EL (cell line): ENCODE data around the gene ARMC2.
"Not testable (repeated sequence)": the region's sequence is repeated elsewhere in the genome, so short reads cannot be mapped to it uniquely, and the experiment has no call there.

Experiments used
- DNase-seq: peaks from one replicate; pipeline ENCODE4 v3.0.0-alpha.2; 2016

Gene ARMC2

GRCh38 chr6:108957221-108957620 is 109.0 kb downstream of the ARMC2 start:
- DNase-seq, result no peak

- no peak for DNase-seq
Observed at GRCh38 chr6:108958900-108959770, 110.9 kb downstream of the ARMC2 start.

DNA sequence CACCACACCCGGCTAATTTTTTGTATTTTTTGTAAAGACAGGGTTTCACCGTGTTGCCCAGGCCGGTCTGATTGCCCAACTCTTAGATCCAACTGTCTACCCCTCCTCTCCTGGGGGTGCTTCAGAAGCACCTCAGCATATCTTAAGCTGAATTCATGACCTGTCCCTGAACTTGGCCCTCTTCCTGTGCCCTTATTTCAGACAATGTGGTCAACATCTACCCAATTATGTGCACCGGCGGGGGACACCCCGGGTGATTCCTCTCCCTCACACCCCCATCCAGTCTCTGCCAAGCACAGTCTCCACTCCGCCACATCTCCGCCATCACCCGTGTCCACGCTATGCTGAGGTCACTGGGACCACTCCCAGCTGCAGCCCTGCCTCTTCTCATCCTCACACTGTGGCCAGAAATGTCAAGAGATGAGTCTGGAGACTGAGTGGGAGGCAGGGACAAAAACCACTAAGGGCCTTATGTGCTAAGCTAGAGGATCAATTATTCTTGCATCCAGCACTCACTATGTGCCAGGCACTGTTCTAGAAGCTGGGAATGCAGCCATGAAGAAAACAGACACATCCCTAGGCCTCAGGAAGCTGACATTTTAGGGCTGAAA is 111.9 kb downstream of the ARMC2 start:
- DNase-seq, result no peak

- DNase-seq, result no peak
Observed at GRCh38 chr6:108960601-108961000, 112.4 kb downstream of the ARMC2 start.

- DNase-seq, result no peak
Observed at GRCh38 chr6:108961077-108961476, 112.9 kb downstream of the ARMC2 start.

- DNase-seq, result peak; percentile 66
Observed at GRCh38 chr6:108961985-108962384, 113.8 kb downstream of the ARMC2 start.

DNA sequence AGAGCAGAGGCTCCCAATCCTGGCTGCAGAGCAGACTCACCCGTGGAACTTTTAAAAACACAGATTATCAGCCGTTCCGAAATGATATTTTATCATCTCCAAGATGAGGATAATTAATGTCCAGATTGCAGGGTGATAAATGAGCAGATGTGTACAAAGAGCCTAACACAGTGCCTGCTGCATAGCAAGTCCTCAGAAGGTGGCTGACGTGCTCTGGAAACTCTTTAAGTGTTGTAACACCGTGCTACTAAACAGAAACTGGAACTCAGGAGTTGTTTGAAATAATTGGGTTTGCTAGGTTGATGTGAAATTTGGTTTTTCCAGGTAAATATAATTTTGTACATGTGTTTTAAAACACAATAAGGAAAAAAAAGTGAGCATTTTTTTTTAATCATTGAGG is 118.0 kb downstream of the ARMC2 start:
- DNase-seq, result no peak

GRCh38 chr6:108966855-108967755 is 118.9 kb downstream of the ARMC2 start:
- DNase-seq, result peak; percentile 70

- no peak for DNase-seq
Observed at GRCh38 chr6:108968325-108969316, 120.4 kb downstream of the ARMC2 start.

DNA sequence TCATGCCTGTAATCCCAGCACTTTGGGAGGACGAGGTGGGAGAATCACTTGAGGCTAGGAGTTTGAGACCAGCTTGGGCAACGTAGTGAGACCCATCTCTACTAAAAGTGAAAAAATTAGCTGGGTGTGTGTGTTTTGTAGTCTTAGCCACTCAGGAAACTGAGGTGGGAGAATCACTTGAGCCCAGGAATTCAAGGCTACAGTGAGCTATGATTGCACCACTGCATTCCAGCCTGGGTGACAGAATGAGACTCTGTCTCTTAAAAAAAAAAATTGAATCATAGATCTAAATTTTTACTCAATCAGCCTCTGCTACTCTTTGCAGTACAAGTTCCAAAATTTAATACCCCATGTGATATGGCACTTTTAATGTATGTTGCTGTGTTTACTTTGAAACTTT is 121.6 kb downstream of the ARMC2 start:
- peak; percentile 7 for DNase-seq

- no peak for DNase-seq
Observed at GRCh38 chr6:108974201-108974600, 126.0 kb downstream of the ARMC2 start.

DNA sequence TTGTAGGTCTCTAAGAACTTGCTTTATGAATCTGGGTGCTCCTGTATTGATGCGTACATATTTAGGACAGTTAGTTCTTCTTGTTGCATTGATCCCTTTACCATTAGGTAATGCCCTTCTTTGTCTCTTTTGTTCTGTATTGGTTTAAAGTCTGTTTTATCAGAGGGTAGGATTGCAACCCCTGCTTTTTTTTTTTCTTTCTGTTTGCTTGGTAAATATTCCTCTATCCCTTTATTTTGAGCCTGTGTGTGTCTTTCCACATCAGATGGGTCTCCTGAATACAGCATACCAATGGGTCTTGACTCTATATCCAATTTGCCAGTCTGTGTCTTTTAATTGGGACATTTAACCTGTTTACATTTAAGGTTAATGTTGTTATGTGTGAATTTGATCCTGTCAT is 130.4 kb downstream of the ARMC2 start:
- not testable (repeated sequence) for DNase-seq

- no peak for DNase-seq
Observed at GRCh38 chr6:108982154-108983113, 134.2 kb downstream of the ARMC2 start.

GRCh38 chr6:108983151-108983550 is 134.9 kb downstream of the ARMC2 start:
- no peak for DNase-seq

- no peak for DNase-seq
Observed at GRCh38 chr6:108985301-108985700, 137.1 kb downstream of the ARMC2 start.

DNA sequence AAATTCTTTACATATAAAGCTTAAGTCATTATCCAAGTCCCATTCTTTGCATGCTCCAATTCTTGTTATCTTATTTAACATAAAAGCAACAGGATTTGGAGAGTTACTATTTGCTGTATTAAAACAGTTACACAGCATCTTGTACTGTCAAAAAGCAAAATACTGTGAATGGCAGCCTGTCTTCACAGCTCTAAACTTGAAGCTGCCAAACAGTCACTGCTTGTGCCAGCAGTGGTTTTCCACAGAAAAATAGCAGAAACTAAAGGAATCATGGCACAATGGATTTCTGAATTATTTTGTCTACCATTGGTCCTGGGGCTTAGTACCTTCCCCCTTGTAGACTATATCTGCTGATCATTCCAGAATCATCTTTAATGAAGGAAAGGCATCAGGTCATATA is 138.9 kb downstream of the ARMC2 start:
- DNase-seq, result no peak

DNA sequence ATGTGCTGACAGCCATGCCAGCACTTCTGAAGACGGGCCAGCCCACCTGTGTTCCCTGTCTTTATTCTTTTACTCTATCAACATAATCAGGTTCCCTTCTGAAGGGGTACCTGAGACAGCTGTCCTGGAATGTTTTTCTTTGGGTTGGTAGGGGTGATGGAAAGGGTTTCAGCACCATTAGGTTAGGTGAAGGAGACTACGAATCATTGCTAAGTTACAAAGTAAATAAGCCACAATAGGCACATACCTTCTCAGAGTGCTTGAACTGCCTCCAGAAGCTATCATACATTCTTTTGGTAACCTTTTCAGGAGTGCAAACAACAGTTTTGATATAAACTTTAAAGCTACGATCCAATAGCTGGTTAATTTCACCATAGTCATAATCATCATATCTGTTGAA is 140.1 kb downstream of the ARMC2 start:
- DNase-seq, result no peak

DNA sequence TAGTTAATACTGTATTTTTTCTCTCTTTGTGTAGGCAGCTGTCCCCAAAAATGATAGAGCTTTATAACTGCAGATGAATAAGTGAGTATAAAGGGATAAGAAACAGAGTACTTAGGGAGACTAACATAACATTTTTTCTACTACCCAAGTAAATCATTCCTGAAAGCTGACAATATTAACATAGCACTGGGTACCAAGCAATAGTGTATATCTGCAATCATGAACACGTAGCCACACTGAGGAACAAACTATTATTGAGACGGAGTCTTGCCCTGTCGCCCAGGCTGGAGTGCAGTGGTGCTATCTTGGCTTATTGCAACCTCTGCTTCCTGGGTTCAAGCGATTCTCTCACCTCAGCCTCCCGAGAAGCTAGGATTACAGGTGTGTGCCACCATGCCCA is 140.5 kb downstream of the ARMC2 start:
- DNase-seq, result no peak

DNA sequence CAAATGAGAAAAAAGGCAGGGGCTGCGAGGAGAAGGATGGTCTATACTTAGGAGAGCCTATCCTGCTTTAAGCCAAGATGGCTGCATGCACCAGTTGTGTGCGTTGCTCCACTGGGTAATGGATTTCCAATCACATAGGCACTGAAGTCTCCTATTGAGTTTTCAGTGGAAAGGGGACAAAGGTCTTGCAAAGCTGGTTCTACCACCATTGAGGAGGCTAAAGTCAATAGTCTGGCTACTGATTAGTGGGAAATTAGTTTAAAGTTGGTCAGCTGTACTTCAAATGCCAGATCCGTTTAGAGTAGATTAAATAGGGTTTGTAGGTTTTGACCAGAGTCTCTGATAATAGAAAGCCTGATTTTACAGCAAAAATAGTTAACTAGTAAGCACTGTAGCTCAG is 141.5 kb downstream of the ARMC2 start:
- DNase-seq, result no peak

GRCh38 chr6:108993876-108994275 is 145.7 kb downstream of the ARMC2 start:
- no peak for DNase-seq

DNA sequence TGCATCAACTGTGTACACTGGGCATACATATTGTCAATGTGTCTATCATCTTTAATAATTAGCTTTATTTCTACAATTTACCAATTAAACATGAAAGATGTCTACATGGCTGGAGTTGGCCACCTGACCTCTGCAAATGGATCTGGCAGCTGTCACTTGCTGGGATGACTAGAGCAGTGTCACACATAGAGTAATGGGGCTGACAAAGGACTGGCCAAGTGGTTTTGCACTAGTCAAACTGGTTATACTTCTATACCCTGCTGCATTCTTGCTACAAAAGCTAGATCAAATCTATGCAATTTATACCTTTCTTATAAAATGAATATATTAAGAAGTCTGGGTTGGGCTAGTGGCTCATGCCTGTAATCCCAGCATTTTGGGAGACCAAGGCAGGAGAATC is 147.1 kb downstream of the ARMC2 start:
- DNase-seq, result no peak
